Measurements from ENCODE around the gene DST.

DST gene

GRCh38 chr6:56510984-56511531 is 131.6 kb downstream of the DST start:
- TF ChIP-seq CTCF (IDR thresholded peaks at IDR 0.05; ENCODE audit: low read depth, low read length, missing control alignments), result no peak
- no peak overlapping the region for H3K27ac ChIP-seq
- H3K27me3 ChIP-seq (replicated peaks), result no peaks in the 10 kb centered on the region
- in situ Hi-C loops (cut with HindIII; ENCODE audit: low pct_ligation_motif_present, low sequenced_read_pairs), result no loop called here
- no peak overlapping the region for H3K4me3 ChIP-seq (ENCODE audit: low read depth, low read length)
- DNase-seq, result no peak
- peaks cover 33% of the 10 kb centered on the region for H3K36me3 ChIP-seq (replicated peaks)

DNA sequence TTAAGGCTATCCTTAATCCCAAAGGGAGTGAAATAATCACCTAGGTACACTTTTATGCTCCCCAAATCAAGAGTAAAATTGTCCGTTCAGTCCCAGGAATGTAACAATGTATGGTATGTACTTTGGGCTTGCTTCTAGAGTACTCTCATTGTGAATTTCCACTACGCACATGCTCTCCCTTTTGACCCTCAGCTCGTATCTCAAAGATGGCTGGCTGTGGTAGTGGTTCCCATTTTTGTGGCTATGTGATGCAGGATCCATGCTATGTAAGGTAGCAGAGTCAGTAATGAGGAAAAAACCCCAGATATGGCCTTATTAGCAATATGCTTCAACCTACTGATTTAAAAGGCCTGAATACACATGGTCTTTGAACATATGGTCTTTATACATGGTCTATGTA is 133.7 kb downstream of the DST start:
- TF ChIP-seq CTCF (IDR thresholded peaks at IDR 0.05; ENCODE audit: low read depth, low read length, missing control alignments), result no peak
- DNase-seq, result no peak

GRCh38 chr6:56507517-56507916 is 135.2 kb downstream of the DST start:
- TF ChIP-seq CTCF (IDR thresholded peaks at IDR 0.05; ENCODE audit: low read depth, low read length, missing control alignments), result no peak
- H3K36me3 ChIP-seq (replicated peaks), result peaks cover 33% of the 10 kb centered on the region
- H3K27ac ChIP-seq, result no peak overlapping the region
- no peak for DNase-seq
- no peak overlapping the region for H3K4me3 ChIP-seq (ENCODE audit: low read depth, low read length)
- in situ Hi-C loops (cut with HindIII; ENCODE audit: low pct_ligation_motif_present, low sequenced_read_pairs), result no loop called here
- H3K27me3 ChIP-seq (replicated peaks), result no peaks in the 10 kb centered on the region

More for the DNA sequence above, 133.7 kb downstream of the DST start:
- Histone ChIP-seq H3K27ac (no peak overlapping the region), H3K27me3 (replicated peaks) (no peaks in the 10 kb centered on the region), H3K36me3 (replicated peaks) (peaks cover 35% of the 10 kb centered on the region), H3K4me3 (ENCODE audit: low read depth, low read length) (no peak overlapping the region)
- in situ Hi-C loops (cut with HindIII; ENCODE audit: low pct_ligation_motif_present, low sequenced_read_pairs), result no loop called here

- Histone ChIP-seq H3K27me3 (replicated peaks) (no peaks in the 10 kb centered on the region), H3K27ac (no peak overlapping the region), H3K36me3 (replicated peaks) (peaks cover 33% of the 10 kb centered on the region), H3K4me3 (ENCODE audit: low read depth, low read length) (no peak overlapping the region)
- no peak for DNase-seq
- TF ChIP-seq CTCF (IDR thresholded peaks at IDR 0.05; ENCODE audit: low read depth, low read length, missing control alignments), result no peak
- in situ Hi-C loops (cut with HindIII; ENCODE audit: low pct_ligation_motif_present, low sequenced_read_pairs), result no loop called here
These were observed 137.0 kb downstream of the DST start for GRCh38 chr6:56505512-56506260.

- Histone ChIP-seq H3K27me3 (replicated peaks) (no peaks in the 10 kb centered on the region), H3K4me3 (ENCODE audit: low read depth, low read length) (no peak overlapping the region), H3K27ac (no peak overlapping the region), H3K36me3 (replicated peaks) (peaks cover 28% of the 10 kb centered on the region)
- TF ChIP-seq CTCF (IDR thresholded peaks at IDR 0.05; ENCODE audit: low read depth, low read length, missing control alignments), result no peak
- DNase-seq, result no peak
- in situ Hi-C loops (cut with HindIII; ENCODE audit: low pct_ligation_motif_present, low sequenced_read_pairs), result no loop called here
These were observed 140.7 kb downstream of the DST start for GRCh38 chr6:56501993-56502392.
